GM12801 (cell line): Measurements from ENCODE around the gene FCMR.

Experiments
- TF ChIP-seq, protein P1 (sequence below): IDR thresholded peaks from one replicate; pipeline ENCODE4 v1.5.1; 2011; ENCODE audit warnings: control low read depth; ENCODE audit not compliant: insufficient read length; ENCODE audit errors: extremely low read depth

The FCMR gene

DNA sequence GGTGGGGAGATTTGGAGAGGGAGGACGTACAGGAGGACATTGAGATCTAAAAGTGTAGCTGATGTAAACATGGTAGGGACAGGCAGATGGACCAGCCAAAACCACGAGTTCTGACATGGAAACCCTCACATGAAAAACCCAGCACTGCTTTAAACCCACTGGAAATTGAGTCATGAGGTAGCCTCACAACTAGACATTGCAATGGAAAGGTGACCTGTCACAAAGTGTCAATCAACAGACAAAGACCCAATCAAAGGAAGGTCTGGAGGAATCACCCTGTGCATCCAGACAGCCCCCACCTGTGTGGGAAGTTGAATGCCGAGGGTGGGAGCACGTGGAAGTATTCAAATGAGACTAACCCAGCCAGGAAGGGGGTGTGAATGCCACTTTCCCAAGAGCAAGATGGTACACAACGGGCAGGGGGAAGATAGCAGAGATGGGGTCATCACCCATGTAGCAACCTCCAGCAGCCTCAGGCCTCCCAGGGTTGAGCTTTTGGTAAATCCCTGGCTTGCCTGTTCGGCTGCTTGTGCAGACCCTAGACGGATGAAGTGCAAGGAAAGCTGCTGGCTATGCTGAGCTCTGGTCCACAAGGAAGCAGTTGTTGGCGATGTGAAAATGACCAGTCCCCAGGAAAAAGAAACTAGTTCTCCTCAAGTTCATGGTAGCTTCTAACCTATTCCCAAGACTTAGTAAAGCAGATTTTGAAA is 5.6 kb downstream of the FCMR start:
- TF ChIP-seq, protein P1, sequence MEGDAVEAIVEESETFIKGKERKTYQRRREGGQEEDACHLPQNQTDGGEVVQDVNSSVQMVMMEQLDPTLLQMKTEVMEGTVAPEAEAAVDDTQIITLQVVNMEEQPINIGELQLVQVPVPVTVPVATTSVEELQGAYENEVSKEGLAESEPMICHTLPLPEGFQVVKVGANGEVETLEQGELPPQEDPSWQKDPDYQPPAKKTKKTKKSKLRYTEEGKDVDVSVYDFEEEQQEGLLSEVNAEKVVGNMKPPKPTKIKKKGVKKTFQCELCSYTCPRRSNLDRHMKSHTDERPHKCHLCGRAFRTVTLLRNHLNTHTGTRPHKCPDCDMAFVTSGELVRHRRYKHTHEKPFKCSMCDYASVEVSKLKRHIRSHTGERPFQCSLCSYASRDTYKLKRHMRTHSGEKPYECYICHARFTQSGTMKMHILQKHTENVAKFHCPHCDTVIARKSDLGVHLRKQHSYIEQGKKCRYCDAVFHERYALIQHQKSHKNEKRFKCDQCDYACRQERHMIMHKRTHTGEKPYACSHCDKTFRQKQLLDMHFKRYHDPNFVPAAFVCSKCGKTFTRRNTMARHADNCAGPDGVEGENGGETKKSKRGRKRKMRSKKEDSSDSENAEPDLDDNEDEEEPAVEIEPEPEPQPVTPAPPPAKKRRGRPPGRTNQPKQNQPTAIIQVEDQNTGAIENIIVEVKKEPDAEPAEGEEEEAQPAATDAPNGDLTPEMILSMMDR = no peak

DNA sequence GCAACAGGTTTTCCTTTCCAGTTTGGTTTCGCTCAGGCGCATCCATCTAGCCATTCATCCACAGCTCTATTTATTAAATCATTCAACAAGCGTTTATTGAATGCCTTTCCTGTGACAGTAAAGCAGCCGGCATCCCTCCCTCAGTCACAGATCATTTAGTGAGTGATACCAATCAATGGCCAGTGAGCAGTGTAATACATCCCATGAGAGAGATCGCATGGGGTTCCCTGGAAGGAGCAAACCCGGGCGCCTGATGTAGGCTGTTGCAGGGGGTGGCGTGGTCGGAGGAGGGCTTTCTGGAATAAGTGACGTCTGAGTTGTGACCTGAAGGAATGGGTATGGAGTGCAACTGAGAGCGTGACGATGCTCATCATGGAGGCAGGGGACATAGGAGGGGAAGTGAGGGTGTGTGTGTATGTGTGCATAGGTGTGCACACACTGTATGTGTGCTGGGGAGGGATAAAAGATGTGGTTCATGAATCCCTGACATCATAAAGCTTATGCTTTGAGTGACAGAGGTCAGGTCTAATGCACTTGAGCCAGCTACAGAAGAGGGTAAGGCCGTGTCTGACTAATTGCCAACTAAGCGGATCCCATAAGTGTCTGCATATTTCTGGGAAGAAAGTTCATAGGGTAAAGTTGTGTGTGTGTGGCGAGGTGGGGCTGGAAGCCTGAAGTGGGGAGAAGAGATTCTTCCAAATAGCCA is 6.6 kb downstream of the FCMR start:
- TF ChIP-seq, protein P1 = no peak

DNA sequence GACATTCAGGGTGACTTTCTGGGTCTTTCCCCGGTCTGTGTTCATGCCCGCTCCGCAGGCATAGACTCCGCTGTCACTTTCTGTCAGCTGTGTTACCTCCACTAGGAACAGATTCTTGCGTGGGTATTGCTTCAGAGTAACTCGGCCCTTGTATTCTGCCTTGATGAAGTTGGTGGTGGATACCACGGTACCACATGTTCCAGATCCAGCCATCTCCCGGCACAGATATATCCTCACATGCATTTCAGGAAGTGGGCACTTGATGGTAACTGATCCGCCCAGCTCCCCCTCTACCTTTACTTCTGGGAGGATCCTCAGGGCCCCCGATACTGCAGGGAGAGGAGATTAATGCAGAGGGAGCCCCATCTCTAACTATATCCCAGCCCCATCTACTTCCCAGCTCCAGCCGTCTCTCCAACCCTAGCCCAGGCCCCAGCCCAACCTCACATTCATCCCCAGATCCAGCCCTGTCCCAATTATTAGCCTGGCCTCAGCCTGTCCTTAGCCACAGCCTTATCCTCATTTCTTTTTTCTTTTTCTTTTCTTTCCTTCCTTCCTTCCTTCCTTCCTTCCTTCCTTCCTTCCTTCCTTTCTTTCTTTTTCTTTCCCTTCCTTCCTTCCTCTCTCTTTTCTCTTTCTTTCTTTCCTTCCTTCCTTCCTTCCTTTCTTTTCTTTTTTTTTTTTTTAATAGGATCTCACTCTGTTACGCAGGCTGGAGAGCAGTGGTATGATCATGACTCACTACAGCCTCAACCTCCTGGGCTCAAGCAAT is 7.8 kb downstream of the FCMR start:
- TF ChIP-seq, protein P1 = no peak

DNA sequence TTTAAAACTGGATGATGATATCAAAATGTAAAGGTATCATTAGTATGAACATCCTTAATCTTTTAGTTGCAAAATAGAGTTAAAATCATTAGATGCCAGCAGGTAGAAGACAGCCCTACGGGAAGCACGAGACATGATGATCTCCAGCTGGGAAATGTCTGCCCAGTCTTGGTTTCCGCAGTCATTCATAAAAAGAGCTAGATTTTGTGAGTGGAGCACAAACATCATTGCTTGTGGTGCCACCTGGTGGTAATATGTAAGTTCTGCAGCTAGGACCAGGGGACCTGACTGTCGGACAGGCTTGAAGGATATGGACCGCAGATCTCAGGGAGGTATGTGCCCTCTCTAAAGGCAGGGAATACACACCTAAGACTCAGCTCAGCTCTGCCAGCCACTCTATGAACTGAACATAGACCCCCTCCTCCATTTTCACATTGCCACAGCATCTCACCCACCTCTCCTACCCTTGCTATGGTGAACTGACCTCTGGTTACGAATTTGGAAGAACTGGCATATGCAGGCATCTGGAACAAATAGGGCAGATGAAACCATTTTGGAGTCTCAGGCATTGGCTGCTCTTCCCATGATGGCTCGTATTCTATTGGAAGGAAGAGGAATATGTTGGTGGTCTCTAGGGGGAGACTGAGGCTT is 9.2 kb downstream of the FCMR start:
- TF ChIP-seq, protein P1 = peak; percentile 92

DNA sequence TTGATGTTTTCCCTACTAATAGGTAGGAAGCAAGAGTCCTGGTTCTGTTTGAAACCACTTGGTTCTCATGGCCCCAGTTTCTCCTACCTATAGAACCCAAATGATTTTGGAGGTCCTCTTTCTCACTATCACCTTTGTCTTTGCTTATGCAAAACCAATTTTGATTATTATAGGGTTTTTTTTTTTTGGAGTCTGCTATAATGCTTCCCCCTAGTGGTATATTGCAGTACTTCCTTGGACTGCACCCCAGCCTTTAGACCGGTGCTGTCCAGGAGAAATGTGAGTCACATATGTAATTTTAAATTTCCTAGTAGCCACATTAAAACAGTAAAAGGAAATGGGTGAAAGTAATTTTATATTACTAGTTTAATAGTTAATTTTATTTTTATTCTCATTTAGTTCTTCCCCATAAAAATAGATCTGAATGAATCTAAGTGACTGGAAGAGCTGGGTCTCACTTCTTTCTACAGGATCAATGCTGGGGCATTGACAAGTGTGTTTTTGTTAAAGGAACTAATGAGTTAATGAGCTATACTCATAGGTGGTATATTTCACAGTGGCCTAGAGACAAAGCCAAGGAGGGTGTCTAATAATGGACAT is 10.6 kb downstream of the FCMR start:
- TF ChIP-seq, protein P1 = no peak

DNA sequence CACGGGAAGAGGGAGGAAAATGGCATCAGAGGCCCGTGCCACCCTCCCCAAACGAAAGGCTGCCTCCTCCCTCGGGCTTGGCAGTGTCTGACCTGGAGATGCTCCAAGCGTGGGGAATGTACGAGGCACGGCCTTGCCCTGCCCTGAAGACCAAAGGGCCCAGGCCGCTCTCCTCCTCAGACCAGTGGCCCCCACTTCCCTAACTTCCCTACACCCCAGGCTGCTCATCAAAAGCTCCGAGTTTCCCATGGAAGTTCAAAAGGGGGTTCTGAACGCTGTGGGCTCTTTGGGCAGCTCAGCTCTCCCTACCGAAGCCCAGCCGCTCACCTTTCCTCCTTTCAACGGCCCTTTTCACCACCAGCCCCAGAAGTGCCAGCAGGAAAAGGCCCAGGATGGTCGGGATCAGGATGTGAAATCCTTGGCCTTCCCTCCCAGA is 11.8 kb downstream of the FCMR start:
- TF ChIP-seq, protein P1 = no peak
